ENCODE data around the gene TBC1D22B. TPM values are rescaled to one million over a fixed set of nuclear protein-coding genes. Genes with fewer than 3 reads are reported as not detected.

Gene TBC1D22B
- total RNA-seq, 1 experiment from 2014 or later, result 12.9 TPM

DNA sequence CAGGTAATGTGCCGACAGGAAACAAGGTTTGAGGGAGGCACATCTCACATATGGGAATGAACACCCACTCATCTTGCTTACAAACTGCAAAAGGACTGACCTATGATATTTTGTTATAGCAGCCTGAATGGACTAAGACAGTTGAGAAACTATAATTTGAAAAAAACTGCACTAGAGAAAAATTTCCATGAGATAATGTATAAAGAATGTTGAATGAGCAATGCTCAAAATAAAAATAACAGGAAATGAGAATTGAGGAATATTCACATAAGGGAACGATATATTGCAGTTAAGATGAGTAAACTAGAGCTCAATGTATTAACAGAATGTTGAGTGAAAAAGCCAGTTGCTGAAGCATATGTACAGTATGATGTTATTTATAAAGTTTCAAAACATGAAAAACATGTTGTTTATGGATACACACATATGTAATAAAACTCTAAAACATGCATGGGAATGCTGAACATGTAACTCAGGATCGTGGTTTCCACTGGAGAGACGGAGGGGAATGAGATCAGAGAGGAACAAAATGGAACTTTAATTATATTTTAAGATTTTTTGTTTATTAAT lies 6.3 kb upstream of the TBC1D22B start:
- Histone ChIP-seq H2BK12ac (ENCODE audit: insufficient read length, low read depth, low read length) (no peak overlapping the region), H3K27me3 (ENCODE audit: insufficient read depth, low read length) (no peaks in the 10 kb centered on the region), H4K8ac (replicated peaks; ENCODE audit: insufficient read length, low read depth, low read length) (no peak overlapping the region), H3K9me3 (ENCODE audit: control insufficient read depth, low read depth, low read length) (no peaks in the 10 kb centered on the region), H3K56ac (ENCODE audit: insufficient read length, low read depth, low read length) (no peak overlapping the region), H2BK20ac (ENCODE audit: low read depth, low read length, poor library complexity, severe bottlenecking) (no peak overlapping the region), H3K9ac (ENCODE audit: extremely low read depth, insufficient read length, low read length) (no peak overlapping the region), H3K23ac (ENCODE audit: insufficient read length, low read depth, low read length) (no peak overlapping the region), H3K4me1 (ENCODE audit: insufficient read depth, low read length) (no peaks in the 10 kb centered on the region), H3K79me1 (ENCODE audit: insufficient read depth, low read depth, low read length, poor library complexity, severe bottlenecking) (no peaks in the 10 kb centered on the region), H3K23me2 (ENCODE audit: insufficient read length, low read depth, low read length, poor library complexity, severe bottlenecking) (no peaks in the 10 kb centered on the region), H2BK5ac (ENCODE audit: insufficient read length, low read length) (no peak overlapping the region), H3K79me2 (ENCODE audit: insufficient read depth, low read length) (no peaks in the 10 kb centered on the region), H3K27ac (ENCODE audit: insufficient read length, low read depth, low read length) (no peak overlapping the region), H2BK120ac (ENCODE audit: low read depth, low read length, poor library complexity, severe bottlenecking) (no peak overlapping the region), H3K4me2 (ENCODE audit: insufficient read depth, insufficient read length, low read length) (no peak overlapping the region), H4K91ac (ENCODE audit: insufficient read length, low read depth, low read length) (no peak overlapping the region), H3K18ac (ENCODE audit: insufficient read length, low read depth, low read length) (no peak overlapping the region), H2AFZ (ENCODE audit: low read length) (no peak overlapping the region), H3T11ph (ENCODE audit: low read length) (no peak overlapping the region), H2BK15ac (ENCODE audit: low read depth, low read length) (no peak overlapping the region), H2AK5ac (ENCODE audit: insufficient read length, low read length) (no peak overlapping the region), H4K5ac (ENCODE audit: insufficient read length, low read depth, low read length) (no peak overlapping the region), H3K4ac (ENCODE audit: low read depth, low read length) (no peak overlapping the region), H4K20me1 (ENCODE audit: control insufficient read depth, insufficient read depth, insufficient read length) (no peaks in the 10 kb centered on the region), H3K14ac (ENCODE audit: insufficient read depth, low read length) (no peak overlapping the region)
- TF ChIP-seq, protein P1, sequence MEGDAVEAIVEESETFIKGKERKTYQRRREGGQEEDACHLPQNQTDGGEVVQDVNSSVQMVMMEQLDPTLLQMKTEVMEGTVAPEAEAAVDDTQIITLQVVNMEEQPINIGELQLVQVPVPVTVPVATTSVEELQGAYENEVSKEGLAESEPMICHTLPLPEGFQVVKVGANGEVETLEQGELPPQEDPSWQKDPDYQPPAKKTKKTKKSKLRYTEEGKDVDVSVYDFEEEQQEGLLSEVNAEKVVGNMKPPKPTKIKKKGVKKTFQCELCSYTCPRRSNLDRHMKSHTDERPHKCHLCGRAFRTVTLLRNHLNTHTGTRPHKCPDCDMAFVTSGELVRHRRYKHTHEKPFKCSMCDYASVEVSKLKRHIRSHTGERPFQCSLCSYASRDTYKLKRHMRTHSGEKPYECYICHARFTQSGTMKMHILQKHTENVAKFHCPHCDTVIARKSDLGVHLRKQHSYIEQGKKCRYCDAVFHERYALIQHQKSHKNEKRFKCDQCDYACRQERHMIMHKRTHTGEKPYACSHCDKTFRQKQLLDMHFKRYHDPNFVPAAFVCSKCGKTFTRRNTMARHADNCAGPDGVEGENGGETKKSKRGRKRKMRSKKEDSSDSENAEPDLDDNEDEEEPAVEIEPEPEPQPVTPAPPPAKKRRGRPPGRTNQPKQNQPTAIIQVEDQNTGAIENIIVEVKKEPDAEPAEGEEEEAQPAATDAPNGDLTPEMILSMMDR (conservative IDR thresholded peaks at IDR 0.05), result no peak
- peaks cover 25% of the 10 kb centered on the region for H3K27me3 Mint-ChIP-seq (ENCODE audit: low read depth)
- no CpG with 5 or more reads among the region's 4 CpGs for WGBS (ENCODE audit: extremely low coverage, insufficient read length, low lambda C conversion rate)
- H3K27ac Mint-ChIP-seq, result no peak overlapping the region
- no peaks in the 10 kb centered on the region for H3K36me3 Mint-ChIP-seq (ENCODE audit: insufficient read depth in 1 of 3, low read depth in 3 of 3)
- H3K4me1 Mint-ChIP-seq, result peaks cover 7 to 11% of the 10 kb centered on the region in 2 experiments
- no peak overlapping the region for H3K4me3 Mint-ChIP-seq
- H3K9me3 Mint-ChIP-seq, result no peaks in the 10 kb centered on the region
- no peak for DNase-seq
